HepG2 (cell line): ENCODE results near the gene PPP1R8. TPM values are rescaled to one million over a fixed set of nuclear protein-coding genes. Genes with fewer than 3 reads are reported as not detected.
A peak's percentile ranks its signal among the peaks of the same experiment; 100 is the strongest.

Experiments
- ATAC-seq: fragments of 200-7000 bp; cut with Tn5 transposase; 3 replicates; pipeline ENCODE4 v1.9.1; 2020; ENCODE audit warnings: mild to moderate bottlenecking, moderate library complexity
- BruUV-seq: library from RNA; stranded (reverse); fragments of 400-500 nt; replicated peaks from 2 replicates; lab custom pipeline; 2021; lab: Mats Ljungman, UMichigan
- CTCF ChIA-PET: fragments of 300-600 bp; formaldehyde crosslinking; extraction: SDS; loops from one replicate; lab custom pipeline; 2021; ENCODE audit warnings: low total read pairs, inconsistent platforms, low intra/inter-chr PET ratio; lab: Yijun Ruan, JAX
- POLR2A ChIA-PET: fragments of 350-600 bp; sonication (Branson Sonifier 250); formaldehyde crosslinking; loops from one replicate; lab custom pipeline; 2020; ENCODE audit warnings: antibody characterized with exemption, inconsistent platforms; lab: Yijun Ruan, JAX
- DNase-seq: peaks from one replicate; pipeline ENCODE4 v3.0.0-alpha.2; 2015; ENCODE audit warnings: low spot score
- FAIRE-seq: peaks from 3 replicates; lab custom pipeline; 2011; peaks lifted over from hg19 to GRCh38; lab: Jason Lieb, UNC
- H2AFZ ChIP-seq: one replicate; pipeline ENCODE4 v1.6.1; 2011; ENCODE audit warnings: low read length, inconsistent platforms
- H3K27ac ChIP-seq: fragments of 300-600 bp; 3 replicates; pipeline ENCODE4 v1.8.0; 2011; ENCODE audit warnings: mixed run types, mild to moderate bottlenecking, mixed read lengths, low read length, inconsistent platforms; ENCODE audit not compliant: insufficient read depth; ENCODE audit errors: extremely low read length
- H3K27me3 ChIP-seq, 2 experiments: fragments of 200-600 bp in 1 of 2; 2 replicates in 1 of 2; 3 replicates in 1 of 2; pipeline versions ENCODE4 v1.6.0 to v1.8.0; 2011; ENCODE audit warnings: low read length in 2 of 2, mild to moderate bottlenecking in 2 of 2, moderate library complexity in 2 of 2, inconsistent platforms in 1 of 2; ENCODE audit not compliant: insufficient read depth in 2 of 2, control insufficient read depth in 1 of 2
- H3K36me3 ChIP-seq, 2 experiments: fragments of 200-600 bp in 1 of 2; replicated peaks in 1 of 2; 2 replicates in 1 of 2; 3 replicates in 1 of 2; pipeline versions ENCODE4 v1.5.1 to v1.8.0; 2011; ENCODE audit warnings: low read length in 2 of 2, inconsistent platforms in 1 of 2; ENCODE audit not compliant: insufficient read depth in 2 of 2, control insufficient read depth in 1 of 2
- H3K4me1 ChIP-seq: 2 replicates; pipeline ENCODE4 v1.5.1; 2012; ENCODE audit warnings: low read length, inconsistent platforms; ENCODE audit not compliant: insufficient read depth
- H3K4me2 ChIP-seq: 2 replicates; pipeline ENCODE4 v1.6.0; 2011; ENCODE audit warnings: low read depth, low read length, inconsistent platforms
- H3K4me3 ChIP-seq, 3 experiments: fragments of 200-600 bp in 1 of 3; sonication (generic), shearing (Covaris generic) in 1 of 3; replicated peaks in 1 of 3; 2 replicates each; pipeline ENCODE4 v1.5.1; 2011 to 2016; ENCODE audit warnings: low read length in 3 of 3, inconsistent platforms in 2 of 3, low read depth in 2 of 3, mild to moderate bottlenecking in 2 of 3, control low read depth in 1 of 3, mixed read lengths in 1 of 3; ENCODE audit not compliant: insufficient read depth in 1 of 3
- H3K79me2 ChIP-seq: one replicate; pipeline ENCODE4 v1.6.1; 2011; ENCODE audit warnings: low read length, inconsistent platforms; ENCODE audit not compliant: insufficient read depth
- H3K9ac ChIP-seq: 2 replicates; pipeline ENCODE4 v1.6.0; 2011; ENCODE audit warnings: mild to moderate bottlenecking, low read depth, low read length, inconsistent platforms; ENCODE audit not compliant: insufficient read depth
- H3K9me3 ChIP-seq: 2 replicates; pipeline ENCODE4 v1.5.1; 2012; ENCODE audit warnings: mild to moderate bottlenecking, low read length
- H4K20me1 ChIP-seq: 2 replicates; pipeline ENCODE4 v1.6.0; 2011; ENCODE audit warnings: inconsistent platforms, mild to moderate bottlenecking, low read length, moderate library complexity; ENCODE audit not compliant: insufficient read depth
- NFE2L2 ChIP-seq: fragments of 150-350 bp; IDR thresholded peaks from 2 replicates; pipeline ENCODE4 v1.6.1; 2014; ENCODE audit warnings: low read length
- SOX13 ChIP-seq, 3 experiments: fragments of 450-650 bp in 1 of 3; sonication (generic) in 1 of 3; formaldehyde crosslinking in 1 of 3; IDR thresholded peaks in 2 of 3; conservative IDR thresholded peaks in 1 of 3; 2 replicates each; pipeline versions ENCODE4 v1.5.0 to v1.6.1; 2016 to 2020; ENCODE audit warnings: antibody characterized with exemption in 1 of 3, mild to moderate bottlenecking in 1 of 3, missing compliant biosample characterization in 1 of 3, missing genetic modification reagents in 1 of 3, moderate library complexity in 1 of 3
- ZNF350 ChIP-seq: sonication (generic); formaldehyde crosslinking; IDR thresholded peaks from 2 replicates; pipeline ENCODE4 v1.4.0; 2020; ENCODE audit warnings: mild to moderate bottlenecking, low read depth, missing genetic modification reagents, borderline replicate concordance
- ZNF768 ChIP-seq: sonication (generic); formaldehyde crosslinking; IDR thresholded peaks from 2 replicates; pipeline ENCODE4 v1.4.0; 2020; ENCODE audit warnings: missing genetic modification reagents
- WGBS: methylation state at CpG from one replicate; pipeline ENCODE4 v1.1.6; 2017; ENCODE audit warnings: low lambda C conversion rate; 5-methylcytosine and 5-hydroxymethylcytosine counted together
- in situ Hi-C: cut with HindIII; loops from 2 replicates; pipeline ENCODE4 v1.10.0; 2017; ENCODE audit warnings: low pct_unique_long_range_greater_than_20kb; ENCODE audit not compliant: extremely low pct_ligation_motif_present
- intact Hi-C: fragments of 100-400 bp; cut with micrococcal nuclease; formaldehyde crosslinking; loops from one replicate; pipeline ENCODE4 v1.10.0; 2022; ENCODE audit not compliant: unreplicated experiment
- polyA plus RNA-seq, 8 experiments: library from polyadenylated mRNA; depleted of rRNA in 3 of 8; stranded (reverse) in 7 of 8; unstranded in 1 of 8; fragments of >200 nt; fragmentation: Illumina TruSeq in 4 of 8; extraction: Trizol in 4 of 8; gene quantifications; 2 replicates each; pipeline versions ENCODE4 v1.2.1 to v1.2.3, GENCODE V29; 2011 to 2016; ENCODE audit warnings: low read depth in 4 of 8, missing spikeins in 1 of 8, mixed read lengths in 1 of 8; ENCODE audit not compliant: insufficient read depth in 1 of 8
- total RNA-seq, 5 experiments: library from RNA; depleted of rRNA; stranded (reverse); fragments of >200 nt; fragmentation: Illumina TruSeq; extraction: Trizol; gene quantifications; 2 replicates each; pipeline ENCODE4 v1.2.3, GENCODE V29; 2016; ENCODE audit warnings: low read depth in 1 of 5

The PPP1R8 gene
- total and polyA plus RNA-seq, 2 of the 13 experiments (the other 11 are each of a cell fraction or from before 2014, with no cell fraction given), result 38.3 to 62.2 TPM

DNA sequence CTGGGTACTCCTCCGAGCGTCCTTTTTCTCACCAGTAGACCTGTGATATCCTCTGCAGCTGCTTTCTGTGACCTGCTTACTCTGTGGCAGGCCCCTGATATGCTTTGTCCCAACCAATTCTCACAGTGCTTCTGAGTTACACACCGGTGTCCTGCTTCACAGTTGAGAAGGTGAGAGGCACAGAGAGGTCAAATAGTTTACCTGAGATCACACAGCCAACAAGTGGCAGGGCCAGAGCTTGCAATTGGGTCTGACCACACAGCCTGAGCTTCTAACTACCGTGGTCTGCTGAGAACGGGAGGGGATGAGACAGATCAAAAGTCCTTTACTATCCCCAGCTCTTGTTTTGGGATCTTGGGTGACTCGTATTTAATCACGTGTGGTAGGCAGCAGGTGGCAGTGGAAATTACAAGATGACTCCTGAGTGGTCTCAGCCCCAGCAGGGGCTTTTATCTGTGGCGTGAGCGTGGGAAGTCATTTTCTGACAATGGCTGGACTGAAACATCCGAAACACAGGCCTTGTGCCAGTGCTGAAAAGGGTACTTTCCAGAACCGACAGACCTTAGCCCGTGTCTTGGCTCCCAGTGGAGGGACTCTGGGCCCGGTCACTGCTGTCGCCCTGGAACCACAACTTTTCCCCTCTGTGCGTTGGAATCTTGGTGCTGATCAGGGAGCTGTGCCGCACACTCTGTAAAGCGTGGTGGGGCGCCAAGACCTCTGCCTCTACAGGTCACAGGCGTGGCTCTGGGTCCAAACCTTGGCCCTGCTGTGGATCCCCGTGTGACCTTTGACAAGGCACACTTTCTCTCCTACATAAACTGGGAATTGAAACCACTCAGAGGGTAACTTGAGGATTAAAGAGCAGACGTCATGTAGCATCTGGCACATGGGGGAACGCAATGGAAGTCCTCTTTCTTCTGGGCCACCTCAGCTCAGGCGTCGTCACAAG is 53.7 kb downstream of the PPP1R8 start:
- peaks cover 11% of the 10 kb centered on the region for H3K4me1 ChIP-seq
- H3K36me3 ChIP-seq, result peaks cover 0 to 2% of the 10 kb centered on the region in 2 experiments; a peak in 1 of 5 replicates
- no peaks in the 10 kb centered on the region for H3K27me3 ChIP-seq
- TF ChIP-seq SOX13 (IDR thresholded peaks at IDR 0.05) (no peak), SOX13 (CRISPR knock-in tag; conservative IDR thresholded peaks at IDR 0.05 in 1 of 2, IDR thresholded peaks at IDR 0.05 in 1 of 2) (no peak), ZNF768 (CRISPR knock-in tag) (peak; percentile 80)
- no peak overlapping the region for H3K9ac ChIP-seq
- ATAC-seq (no peak), FAIRE-seq (no peak), DNase-seq (no peak)
- BruUV-seq, result no TSS peak
- H2AFZ ChIP-seq, result no peak overlapping the region
- in situ Hi-C loops (no loop called here), intact Hi-C loops (no loop called here)
- 78% methylated on average over 14 of the region's 24 CpGs for WGBS
- no peaks in the 10 kb centered on the region for H4K20me1 ChIP-seq
- no peak overlapping the region for H3K4me3 ChIP-seq
- CTCF ChIA-PET, result no interaction called here
- POLR2A ChIA-PET, result no interaction called here
- no peak overlapping the region for H3K4me2 ChIP-seq
- no peaks in the 10 kb centered on the region for H3K79me2 ChIP-seq
- H3K27ac ChIP-seq, result no peak overlapping the region
- no peaks in the 10 kb centered on the region for H3K9me3 ChIP-seq

DNA sequence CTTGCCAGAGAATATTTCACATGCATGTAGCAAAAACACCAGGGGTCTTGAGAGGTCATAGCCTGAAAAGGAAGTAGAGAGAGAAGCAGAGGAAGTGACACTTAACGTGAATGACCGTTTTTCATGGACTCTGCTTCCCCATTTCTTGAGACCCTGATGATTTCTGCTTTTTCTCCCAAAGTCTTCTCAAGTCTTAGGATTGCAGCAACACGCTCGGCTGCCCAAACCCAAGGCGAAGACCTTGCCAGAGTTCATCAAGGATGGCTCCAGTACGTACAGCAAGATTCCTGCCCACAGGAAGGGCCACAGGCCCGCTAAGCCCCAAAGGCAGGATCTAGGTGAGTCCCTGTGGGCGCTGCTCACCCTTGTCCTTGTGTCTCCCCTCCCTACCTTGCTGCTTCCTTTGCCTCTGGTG is 54.5 kb downstream of the PPP1R8 start:
- H3K9me3 ChIP-seq, result no peaks in the 10 kb centered on the region
- POLR2A ChIA-PET, result no interaction called here
- ATAC-seq, result no peak
- peaks cover 0 to 2% of the 10 kb centered on the region in 2 experiments; a peak in 1 of 5 replicates for H3K36me3 ChIP-seq
- H3K27me3 ChIP-seq, result no peaks in the 10 kb centered on the region
- DNase-seq, result no peak
- H4K20me1 ChIP-seq, result no peaks in the 10 kb centered on the region
- TF ChIP-seq NFE2L2, result no peak
- TF ChIP-seq ZNF350 (CRISPR knock-in tag), result no peak
- TF ChIP-seq, all 625 proteins: peak for 0
- CTCF ChIA-PET, result no interaction called here
- Histone ChIP-seq H3K4me1 (peaks cover 11% of the 10 kb centered on the region), H3K4me3 (no peak overlapping the region), H2AFZ (no peak overlapping the region), H3K4me2 (no peak overlapping the region), H3K79me2 (no peaks in the 10 kb centered on the region), H3K9ac (no peak overlapping the region), H3K27ac (no peak overlapping the region)
- no peak for FAIRE-seq
- 89% methylated on average over 8 of the region's 8 CpGs for WGBS
- BruUV-seq, result no TSS peak
- in situ Hi-C loops (no loop called here), intact Hi-C loops (no loop called here)
